Small intestine (tissue), 4 donors: Measurements from ENCODE around the gene ATP2C1. TPM values are rescaled to one million over a fixed set of nuclear protein-coding genes. Genes with fewer than 3 reads are reported as not detected.

ENCODE experiments used
- polyA plus RNA-seq, 4 donors: library from polyadenylated mRNA; stranded (reverse) in 3 of 4; unstranded in 1 of 4; fragments of 200-250 nt in 3 of 4; fragments of 120-200 nt in 1 of 4; gene quantifications; one replicate each; pipeline versions ENCODE4 v1.2.1 to v1.2.3, GENCODE V29; 2013
- donor health status: healthy with polysubstance abuse.
- donor health status: Bipolar disorder and iron deficiency.
- donor health status: healthy.

Gene ATP2C1
- polyA plus RNA-seq, 4 donors = 6.2 to 62.2 (median 31.4) TPM

Other genes with a start within 250 kb of the ATP2C1 start
- 10 to 100 TPM; 19.1 to 32.4 (median 28.3) TPM for gene PIK3R4, start 147.3 kb upstream of the ATP2C1 start, polyA plus RNA-seq
- 10 to 100 TPM in 2 of 4 donors, 1 to 10 TPM in 2; 4.5 to 26.2 (median 8.3) TPM for gene ASTE1, start 132.7 kb downstream of the ATP2C1 start, polyA plus RNA-seq
- 10 to 100 TPM in 1 of 4 donors, 1 to 10 TPM in 2, under 1 TPM in 1; 0.81 to 11.0 (median 1.2) TPM for gene NEK11, start 132.8 kb downstream of the ATP2C1 start, polyA plus RNA-seq